CD4-positive, alpha-beta T cell treated with Interleukin-17A for 4 hours (primary cell): Measurements from ENCODE around the gene HFE.
A peak's percentile ranks its signal among the peaks of the same experiment; 100 is the strongest.
"Not testable (repeated sequence)": the region's sequence is repeated elsewhere in the genome, so short reads cannot be mapped to it uniquely, and the experiment has no call there.

Source experiments
- DNase-seq: peaks from one replicate; pipeline ENCODE4 v3.0.0-alpha.2; 2020; ENCODE audit warnings: mixed read lengths

Gene HFE

GRCh38 chr6:26059941-26060340 is 27.3 kb upstream of the HFE start:
- DNase-seq, result no peak

GRCh38 chr6:26064619-26065257 is 22.5 kb upstream of the HFE start:
- peak; percentile 57 for DNase-seq

GRCh38 chr6:26065952-26066380 is 21.3 kb upstream of the HFE start:
- peak; percentile 57 for DNase-seq

GRCh38 chr6:26067367-26067766 is 19.9 kb upstream of the HFE start:
- DNase-seq, result no peak

- DNase-seq, result no peak
Measured at GRCh38 chr6:26068036-26068435, 19.2 kb upstream of the HFE start.

- DNase-seq, result no peak
Measured at GRCh38 chr6:26071135-26071534, 16.1 kb upstream of the HFE start.

- DNase-seq, result no peak
Measured at GRCh38 chr6:26075063-26075717, 12.0 kb upstream of the HFE start.

- DNase-seq, result not testable (repeated sequence)
Measured at GRCh38 chr6:26078066-26078465, 9.2 kb upstream of the HFE start.

GRCh38 chr6:26081096-26081495 is 6.1 kb upstream of the HFE start:
- DNase-seq, result not testable (repeated sequence)

- peak; percentile 58 for DNase-seq
Measured at GRCh38 chr6:26086211-26086610, 1.0 kb upstream of the HFE start.

- DNase-seq, result no peak
Measured at GRCh38 chr6:26088344-26088743, 1.1 kb downstream of the HFE start.

- DNase-seq, result no peak
Measured at GRCh38 chr6:26089272-26089671, 2.0 kb downstream of the HFE start.

GRCh38 chr6:26092443-26092842 is 5.2 kb downstream of the HFE start:
- no peak for DNase-seq

GRCh38 chr6:26094036-26094435 is 6.8 kb downstream of the HFE start:
- DNase-seq, result no peak

GRCh38 chr6:26097268-26097875 is 10.1 kb downstream of the HFE start:
- DNase-seq, result peak; percentile 76

- DNase-seq, result no peak
Measured at GRCh38 chr6:26103141-26103769, 16.0 kb downstream of the HFE start.

GRCh38 chr6:26103770-26104456 is 16.7 kb downstream of the HFE start:
- peak; percentile 91 for DNase-seq

- peak; percentile 16 for DNase-seq
Measured at GRCh38 chr6:26104457-26105108, 17.4 kb downstream of the HFE start.

GRCh38 chr6:26105109-26105730 is 18.0 kb downstream of the HFE start:
- no peak for DNase-seq

- no peak for DNase-seq
Measured at GRCh38 chr6:26105842-26106241, 18.6 kb downstream of the HFE start.

GRCh38 chr6:26107935-26108334 is 20.7 kb downstream of the HFE start:
- no peak for DNase-seq

GRCh38 chr6:26109772-26110171 is 22.5 kb downstream of the HFE start:
- DNase-seq, result no peak
